Upper lobe of left lung (tissue), 6 donors: ENCODE data around the gene SLC25A42. TPM values are rescaled to one million over a fixed set of nuclear protein-coding genes. Genes with fewer than 3 reads are reported as not detected.

ENCODE experiments used
- ATAC-seq, 2 donors: fragments of 200-7000 bp; cut with Tn5 transposase; one replicate each; pipeline ENCODE4 v1.9.1; 2022; ENCODE audit warnings: mild to moderate bottlenecking in 2 of 2, moderate library complexity in 2 of 2; ENCODE audit not compliant: low FRiP score in 2 of 2
- DNase-seq, 2 donors: peaks; one replicate each; pipeline ENCODE4 v3.0.0-alpha.2; 2019 to 2020
- H3K27ac ChIP-seq, 4 donors: fragments of 200-600 bp; sonication (generic); one replicate each; pipeline ENCODE4 v1.5.1; 2016 to 2019
- H3K27me3 ChIP-seq, 4 donors: fragments of 200-600 bp; sonication (generic); one replicate each; pipeline ENCODE4 v1.5.1; 2017 to 2019
- H3K36me3 ChIP-seq, 4 donors: fragments of 200-600 bp; sonication (generic); one replicate each; pipeline ENCODE4 v1.5.1; 2016 to 2019
- H3K4me1 ChIP-seq, 4 donors: fragments of 200-600 bp; sonication (generic); one replicate each; pipeline ENCODE4 v1.5.1; 2018 to 2019
- H3K4me3 ChIP-seq, 4 donors: fragments of 200-600 bp; sonication (generic); one replicate each; pipeline ENCODE4 v1.5.1; 2017 to 2019; ENCODE audit warnings: mild to moderate bottlenecking in 2 of 4, moderate library complexity in 1 of 4
- H3K9me3 ChIP-seq, 4 donors: fragments of 200-600 bp; sonication (generic); one replicate each; pipeline ENCODE4 v1.5.1; 2018 to 2019
- EP300 ChIP-seq, 4 donors: sonication (generic); formaldehyde crosslinking; IDR thresholded peaks; one replicate each; pipeline ENCODE4 v1.5.1; 2017; ENCODE audit warnings: antibody characterized with exemption in 4 of 4, control low read depth in 2 of 4
- POLR2A ChIP-seq, 4 donors: fragments of 450-650 bp; IDR thresholded peaks; one replicate each; pipeline ENCODE4 v1.5.1; 2016 to 2017; ENCODE audit warnings: antibody characterized with exemption in 4 of 4, mild to moderate bottlenecking in 2 of 4
- POLR2AphosphoS5 ChIP-seq, 2 donors: sonication (generic); formaldehyde crosslinking; IDR thresholded peaks; one replicate each; pipeline ENCODE4 v1.5.1; 2017; ENCODE audit warnings: antibody characterized with exemption in 2 of 2
- WGBS, 2 donors: methylation state at CpG; one replicate each; pipeline ENCODE4 v1.1.5; 2017 to 2018; 5-methylcytosine and 5-hydroxymethylcytosine counted together
- total RNA-seq, 6 donors: library from RNA; depleted of rRNA in 4 of 6; stranded (reverse); fragments of >200 nt in 4 of 6; gene quantifications; one replicate each; pipeline versions ENCODE4 v1.1.0 to v1.2.1, GENCODE V29; 2016 to 2021
- TF ChIP-seq, protein P1 (sequence below), 6 experiments: fragments of 450-650 bp in 4 of 6; fragments of 200-600 bp in 2 of 6; sonication (generic) in 2 of 6; IDR thresholded peaks; one replicate each; pipeline ENCODE4 v1.5.1; 2016 to 2019; ENCODE audit warnings: antibody characterized with exemption in 6 of 6
- donor health status: DM: no; HTN: no; CAD: no; lungs with moderate emphysema.
- donor health status: DM: no; HTN: yes; CAD: no; lungs with severe emphysema.

SLC25A42 gene
- total RNA-seq, 6 donors from 2014 or later: 5.6 to 23.0 (median 13.6) TPM

DNA sequence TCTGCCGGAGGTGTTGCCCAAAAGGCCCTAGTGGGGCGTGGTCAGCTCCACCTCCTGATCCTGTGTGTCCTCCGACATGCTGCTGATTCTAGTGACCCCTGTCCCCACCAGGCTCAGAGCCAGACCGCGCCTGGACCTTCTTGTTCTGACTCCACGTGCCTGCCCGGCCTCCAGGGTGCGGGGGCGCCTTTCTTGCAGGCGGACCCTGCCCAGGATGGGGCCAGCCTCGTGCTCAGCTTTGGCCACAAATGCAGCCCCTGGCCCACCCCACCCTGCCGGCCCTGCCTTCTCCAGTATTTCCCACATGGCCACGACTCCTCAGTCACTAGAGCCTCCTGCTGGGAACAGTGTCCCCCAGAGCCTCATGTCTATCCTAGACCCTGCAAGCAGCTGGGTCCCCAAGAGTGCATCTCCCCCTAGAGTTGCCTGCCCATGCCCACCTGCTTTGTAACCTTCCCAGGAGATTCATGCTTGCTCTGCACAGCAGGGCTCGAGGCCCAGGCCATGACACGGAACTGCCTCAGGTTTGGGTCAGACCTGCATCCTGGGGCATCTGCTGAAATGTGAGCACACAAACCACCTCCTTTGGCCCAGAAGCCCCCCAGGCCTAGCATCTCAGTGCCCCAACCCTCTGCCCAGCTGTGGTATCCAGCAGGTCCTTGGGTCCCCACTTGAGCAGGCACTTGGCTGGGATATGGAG is 47.5 kb downstream of the SLC25A42 start:
- Histone ChIP-seq H3K4me3 (no peak overlapping the region), H3K4me1 (peaks cover 6 to 15% (median 7%) of the 10 kb centered on the region in 4 donors), H3K36me3 (peaks cover 0 to 4% (median 0%) of the 10 kb centered on the region in 4 donors), H3K27me3 (no peaks in the 10 kb centered on the region), H3K27ac (no peak overlapping the region), H3K9me3 (no peaks in the 10 kb centered on the region)
- 76 to 86% methylated on average over 3 to 15 of the region's 15 CpGs for WGBS, 2 donors
- ATAC-seq (no peak), DNase-seq (no peak)
- no peak for TF ChIP-seq POLR2A (IDR thresholded peaks at IDR 0.05)
- no peak for TF ChIP-seq POLR2AphosphoS5 (IDR thresholded peaks at IDR 0.05)
- TF ChIP-seq EP300 (IDR thresholded peaks at IDR 0.05): no peak
- TF ChIP-seq, protein P1, sequence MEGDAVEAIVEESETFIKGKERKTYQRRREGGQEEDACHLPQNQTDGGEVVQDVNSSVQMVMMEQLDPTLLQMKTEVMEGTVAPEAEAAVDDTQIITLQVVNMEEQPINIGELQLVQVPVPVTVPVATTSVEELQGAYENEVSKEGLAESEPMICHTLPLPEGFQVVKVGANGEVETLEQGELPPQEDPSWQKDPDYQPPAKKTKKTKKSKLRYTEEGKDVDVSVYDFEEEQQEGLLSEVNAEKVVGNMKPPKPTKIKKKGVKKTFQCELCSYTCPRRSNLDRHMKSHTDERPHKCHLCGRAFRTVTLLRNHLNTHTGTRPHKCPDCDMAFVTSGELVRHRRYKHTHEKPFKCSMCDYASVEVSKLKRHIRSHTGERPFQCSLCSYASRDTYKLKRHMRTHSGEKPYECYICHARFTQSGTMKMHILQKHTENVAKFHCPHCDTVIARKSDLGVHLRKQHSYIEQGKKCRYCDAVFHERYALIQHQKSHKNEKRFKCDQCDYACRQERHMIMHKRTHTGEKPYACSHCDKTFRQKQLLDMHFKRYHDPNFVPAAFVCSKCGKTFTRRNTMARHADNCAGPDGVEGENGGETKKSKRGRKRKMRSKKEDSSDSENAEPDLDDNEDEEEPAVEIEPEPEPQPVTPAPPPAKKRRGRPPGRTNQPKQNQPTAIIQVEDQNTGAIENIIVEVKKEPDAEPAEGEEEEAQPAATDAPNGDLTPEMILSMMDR (IDR thresholded peaks at IDR 0.05): no peak

DNA sequence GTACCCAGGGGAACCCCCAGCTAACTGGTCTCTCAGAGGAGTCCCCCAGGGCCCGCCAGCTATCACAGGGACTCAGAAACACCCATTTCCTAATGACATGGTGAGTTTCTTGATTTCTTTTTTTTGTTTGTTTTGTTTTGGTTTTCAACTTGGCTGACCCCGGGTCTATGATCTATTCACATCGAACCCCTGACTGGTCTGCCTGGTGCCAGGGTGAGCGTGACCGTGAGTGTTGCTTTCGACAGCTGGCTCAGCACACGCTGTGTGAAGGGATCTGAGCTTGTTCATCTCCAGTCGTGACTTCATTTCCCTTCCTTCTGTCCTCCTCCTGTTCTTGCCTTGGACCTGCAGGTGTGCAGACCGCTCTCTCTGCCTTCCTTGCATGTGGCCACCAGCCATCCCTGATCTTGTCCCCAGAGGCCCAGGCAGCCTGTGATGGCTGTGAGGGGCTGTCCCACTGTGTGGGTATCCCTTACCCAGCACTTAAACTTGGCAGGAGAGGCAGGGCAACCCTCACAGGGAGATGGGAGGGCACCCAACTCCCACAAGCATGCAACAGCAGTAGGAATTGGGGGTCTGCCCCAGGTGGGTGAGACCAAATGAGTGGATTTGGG is 48.3 kb downstream of the SLC25A42 start:
- H3K4me1 ChIP-seq: peaks cover 6 to 15% (median 7%) of the 10 kb centered on the region in 4 donors
- DNase-seq (no peak), ATAC-seq (no peak)
- no peak overlapping the region for H3K27ac ChIP-seq
- WGBS, 2 donors: 78 to 85% methylated on average over 9 of the region's 9 CpGs
- TF ChIP-seq POLR2A (IDR thresholded peaks at IDR 0.05) (no peak), POLR2AphosphoS5 (IDR thresholded peaks at IDR 0.05) (no peak), EP300 (IDR thresholded peaks at IDR 0.05) (no peak)
- TF ChIP-seq, protein P1 (IDR thresholded peaks at IDR 0.05): no peak
- H3K27me3 ChIP-seq: no peaks in the 10 kb centered on the region
- peaks cover 0 to 4% (median 0%) of the 10 kb centered on the region in 4 donors for H3K36me3 ChIP-seq
- H3K9me3 ChIP-seq: no peaks in the 10 kb centered on the region
- H3K4me3 ChIP-seq: no peak overlapping the region

DNA sequence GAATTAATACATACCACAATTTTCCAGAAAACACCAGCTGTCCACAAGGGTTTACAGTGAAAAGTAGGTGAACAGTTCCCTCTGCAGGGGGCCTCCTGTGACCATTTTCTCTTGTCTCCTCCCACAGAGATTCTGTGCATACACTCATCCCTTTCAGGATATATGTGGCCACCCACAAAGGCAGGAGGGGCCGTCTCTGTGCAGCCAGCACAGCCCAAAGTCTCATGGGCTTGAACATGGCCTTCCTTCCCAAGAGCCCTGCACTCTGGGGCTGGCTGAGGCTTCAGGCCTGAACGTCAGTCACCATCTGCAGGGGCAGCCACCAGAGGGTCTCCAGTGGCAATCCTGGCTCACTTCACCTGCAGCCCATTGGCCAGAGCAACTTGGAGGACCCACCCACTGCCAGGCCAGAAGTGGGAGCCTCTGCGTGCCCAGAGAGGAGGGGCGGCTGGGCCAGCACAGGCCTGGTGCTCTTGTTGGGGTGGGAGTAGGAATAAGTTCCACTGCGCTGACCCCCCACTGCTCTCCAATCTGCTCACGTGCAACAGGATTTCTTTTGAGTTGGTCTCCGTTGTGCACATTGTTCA is 49.3 kb downstream of the SLC25A42 start:
- ATAC-seq (peak in 1 of 2 donors; percentile 9), DNase-seq (no peak)
- Histone ChIP-seq H3K27me3 (no peaks in the 10 kb centered on the region), H3K27ac (no peak overlapping the region), H3K9me3 (no peaks in the 10 kb centered on the region), H3K4me1 (peaks cover 6 to 15% (median 7%) of the 10 kb centered on the region in 4 donors), H3K4me3 (no peak overlapping the region), H3K36me3 (no peaks in the 10 kb centered on the region)
- WGBS, 2 donors: 44 to 59% methylated on average over 3 to 7 of the region's 7 CpGs
- TF ChIP-seq EP300 (IDR thresholded peaks at IDR 0.05) (no peak), POLR2A (IDR thresholded peaks at IDR 0.05) (no peak), POLR2AphosphoS5 (IDR thresholded peaks at IDR 0.05) (no peak)
- TF ChIP-seq, protein P1 (IDR thresholded peaks at IDR 0.05): no peak

DNA sequence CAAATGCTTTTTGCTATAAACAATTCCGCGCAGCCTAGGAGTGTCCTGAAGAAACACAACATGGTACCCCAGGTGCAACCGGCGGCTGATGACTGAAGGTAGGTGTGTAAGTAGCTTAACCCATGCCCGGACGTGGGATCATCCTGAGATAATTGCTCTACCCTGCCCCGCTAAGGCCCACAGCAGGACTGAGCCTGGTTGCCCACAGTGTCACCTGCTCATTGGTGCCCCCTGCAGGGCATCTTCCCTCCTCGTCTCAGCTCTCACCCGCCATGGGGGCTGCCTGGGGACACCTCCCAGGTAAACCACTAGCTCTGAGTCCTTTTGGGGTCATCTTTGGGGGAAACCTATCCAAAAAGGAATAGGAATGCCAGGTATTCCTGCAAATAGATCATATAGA is 52.2 kb downstream of the SLC25A42 start:
- Histone ChIP-seq H3K9me3 (no peaks in the 10 kb centered on the region), H3K36me3 (peaks cover 0 to 16% (median 9%) of the 10 kb centered on the region in 4 donors), H3K27ac (no peak overlapping the region), H3K4me1 (peaks cover 0 to 2% (median 0%) of the 10 kb centered on the region in 4 donors), H3K4me3 (no peak overlapping the region), H3K27me3 (no peaks in the 10 kb centered on the region)
- no peak for TF ChIP-seq POLR2A (IDR thresholded peaks at IDR 0.05)
- TF ChIP-seq, protein P1 (IDR thresholded peaks at IDR 0.05): peak in 5 of 6 experiments; percentile 33 to 56 (median 41)
- no peak for TF ChIP-seq EP300 (IDR thresholded peaks at IDR 0.05)
- no peak for TF ChIP-seq POLR2AphosphoS5 (IDR thresholded peaks at IDR 0.05)
- WGBS, 2 donors: 85 to 86% methylated on average over 3 to 9 of the region's 9 CpGs
- peak in 1 of 2 donors; percentile 38 for DNase-seq
- ATAC-seq: peak in 1 of 2 donors; percentile 47
